CD1c-positive myeloid dendritic cell (primary cell): Measurements from ENCODE around the gene ZNF8.
"Not testable (repeated sequence)": the region's sequence is repeated elsewhere in the genome, so short reads cannot be mapped to it uniquely, and the experiment has no call there.

ENCODE experiments used
- DNase-seq: peaks from one replicate; pipeline ENCODE4 v3.0.0-alpha.2; 2016; ENCODE audit errors: extremely low spot score

ZNF8 gene

GRCh38 chr19:58278541-58279041, at the start of gene ZNF8:
ZNF8 (plus strand) TSS chr19:58278955; CDS start chr19:58279082, 127 bp downstream.
- DNase-seq = peak; percentile 99

GRCh38 chr19:58229255-58229639, 49.5 kb upstream of the ZNF8 start:
- DNase-seq = no peak

- no peak for DNase-seq
Measured at GRCh38 chr19:58237324-58237723, 41.4 kb upstream of the ZNF8 start.

- no peak for DNase-seq
Measured at GRCh38 chr19:58243351-58243750, 35.4 kb upstream of the ZNF8 start.

- DNase-seq = no peak
Measured at GRCh38 chr19:58248886-58249285, 29.9 kb upstream of the ZNF8 start.

GRCh38 chr19:58252102-58252685, 26.6 kb upstream of the ZNF8 start:
- DNase-seq = no peak

GRCh38 chr19:58258259-58258658, 20.5 kb upstream of the ZNF8 start:
- not testable (repeated sequence) for DNase-seq

- no peak for DNase-seq
Measured at GRCh38 chr19:58261600-58261967, 17.2 kb upstream of the ZNF8 start.

GRCh38 chr19:58261968-58262921, 16.5 kb upstream of the ZNF8 start:
- DNase-seq = no peak

GRCh38 chr19:58262922-58263296, 15.8 kb upstream of the ZNF8 start:
- no peak for DNase-seq

- DNase-seq = no peak
Measured at GRCh38 chr19:58265100-58265499, 13.7 kb upstream of the ZNF8 start.

- DNase-seq = no peak
Measured at GRCh38 chr19:58268344-58268743, 10.4 kb upstream of the ZNF8 start.

GRCh38 chr19:58274771-58275201, 4.0 kb upstream of the ZNF8 start:
- no peak for DNase-seq

- no peak for DNase-seq
Measured at GRCh38 chr19:58275564-58275963, 3.2 kb upstream of the ZNF8 start.

- DNase-seq = no peak
Measured at GRCh38 chr19:58277197-58277596, 1.6 kb upstream of the ZNF8 start.

GRCh38 chr19:58277748-58278540, 811 bp upstream of the ZNF8 start:
- DNase-seq = no peak

GRCh38 chr19:58279042-58279924, 528 bp downstream of the ZNF8 start:
- DNase-seq = peak; percentile 43

- no peak for DNase-seq
Measured at GRCh38 chr19:58279925-58280316, 1.2 kb downstream of the ZNF8 start.

GRCh38 chr19:58284199-58284598, 5.4 kb downstream of the ZNF8 start:
- DNase-seq = no peak

GRCh38 chr19:58291943-58292342, 13.2 kb downstream of the ZNF8 start:
- no peak for DNase-seq

- DNase-seq = no peak
Measured at GRCh38 chr19:58294743-58295374, 16.1 kb downstream of the ZNF8 start.
